ENCODE measurements around the gene MAG. TPM values are rescaled to one million over a fixed set of nuclear protein-coding genes. Genes with fewer than 3 reads are reported as not detected.
A peak's percentile ranks its signal among the peaks of the same experiment; 100 is the strongest.

MAG gene
- total and polyA plus RNA-seq, 10 of the 15 experiments (the other 5 are each of a cell fraction or from before 2014, with no cell fraction given) = 0.03 to 0.82 (median 0.17) TPM; not detected in 2

GRCh38 chr19:35342430-35342829 is 50.5 kb downstream of the MAG start:
- Histone ChIP-seq H3K4me1 (ENCODE audit: control insufficient read depth, insufficient read depth, low read length) (peaks cover 33% of the 10 kb centered on the region), H3K36me3 (ENCODE audit: control insufficient read depth in 2 of 2, insufficient read depth in 2 of 2, low read length in 1 of 2) (peaks cover 24 to 32% of the 10 kb centered on the region in 2 experiments), H4K20me1 (ENCODE audit: control insufficient read depth, insufficient read depth) (no peaks in the 10 kb centered on the region), H2AFZ (ENCODE audit: control insufficient read depth, low read depth, low read length) (no peak overlapping the region), H3K79me2 (ENCODE audit: control insufficient read depth, insufficient read depth, low read length) (peaks cover 2% of the 10 kb centered on the region), H3K27me3 (replicated peaks in 1 of 2; ENCODE audit: control insufficient read depth in 2 of 2, insufficient read depth in 2 of 2, low read length in 1 of 2) (no peaks in the 10 kb centered on the region), H3K9me3 (replicated peaks; ENCODE audit: control insufficient read depth, insufficient read depth, low read length) (no peaks in the 10 kb centered on the region), H3K4me2 (ENCODE audit: control insufficient read depth, insufficient read depth) (no peak overlapping the region), H3K9ac (ENCODE audit: control insufficient read depth, insufficient read depth, low read length) (no peak overlapping the region), H3K4me3 (no peak overlapping the region), H3K27ac (ENCODE audit: control insufficient read depth, insufficient read depth) (no peak overlapping the region)
- WGBS (ENCODE audit: insufficient coverage, insufficient replicate concordance, low lambda C conversion rate, missing lambda C conversion rate) = 98% methylated on average over 5 of the region's 5 CpGs
- POLR2A ChIA-PET = interaction anchor here (1.1 to 1.7 kb wide), 2 partner anchors 9 to 122 kb away, joined by 3 to 6 read pairs; no protein-coding TSS in a partner anchor
- SMC1A ChIA-PET (ENCODE audit: uncharacterized antibody, unreplicated experiment) = interaction anchor here (1.0 to 1.1 kb wide), 2 partner anchors 9 to 121 kb away, joined by 3 to 4 read pairs; no protein-coding TSS in a partner anchor
- ATAC-seq (no peak), DNase-seq (ENCODE audit: low read depth, low spot score) (no peak), FAIRE-seq (no peak)
- RAD21 ChIA-PET (ENCODE audit: unreplicated experiment) = no interaction called here
- intact Hi-C loops (cut with micrococcal nuclease; ENCODE audit: unreplicated experiment) = no loop called here
- TF ChIP-seq MXI1 (IDR thresholded peaks at IDR 0.05; ENCODE audit: low read depth, low read length) (no peak), POLR2A (IDR thresholded peaks at IDR 0.05; ENCODE audit: low read depth, low read length) (peak; percentile 44), ZBTB4 (CRISPR knock-in tag; IDR thresholded peaks at IDR 0.05) (no peak), ZBED1 (IDR thresholded peaks at IDR 0.05; ENCODE audit: borderline replicate concordance) (no peak), HCFC1 (IDR thresholded peaks at IDR 0.05; ENCODE audit: low read length) (no peak), ZSCAN29 (IDR thresholded peaks at IDR 0.05) (no peak), SPI1 (IDR thresholded peaks at IDR 0.05; ENCODE audit: borderline replicate concordance, insufficient read depth, low read depth, low read length) (no peak)
- in situ Hi-C loops (cut with MboI) = no loop called here
- no TSS peak for BruUV-seq (replicated peaks)
- CTCF ChIA-PET = no interaction called here

All from GM12878 (cell line).